Fibroblast of villous mesenchyme (primary cell): ENCODE data around the gene RAD51D. TPM values are rescaled to one million over a fixed set of nuclear protein-coding genes. Genes with fewer than 3 reads are reported as not detected.

Experiments used
- DNase-seq: peaks from one replicate; pipeline ENCODE4 v3.0.0-alpha.2; 2010; ENCODE audit warnings: low read depth
- H3K4me3 ChIP-seq: 2 replicates; pipeline ENCODE4 v1.5.1; 2011; ENCODE audit warnings: low read depth, mild to moderate bottlenecking, low read length
- total RNA-seq: library from RNA; depleted of rRNA; stranded (reverse); fragments of >200 nt; gene quantifications from 2 replicates; pipeline ENCODE4 v1.2.3, GENCODE V29; 2012
- TF ChIP-seq, protein P1 (sequence below): IDR thresholded peaks from 2 replicates; pipeline ENCODE4 v1.5.1; 2012; ENCODE audit warnings: low read depth, mild to moderate bottlenecking, low read length; ENCODE audit not compliant: insufficient read depth

RAD51D gene
- total RNA-seq, 1 donor = 8.6 TPM

DNA sequence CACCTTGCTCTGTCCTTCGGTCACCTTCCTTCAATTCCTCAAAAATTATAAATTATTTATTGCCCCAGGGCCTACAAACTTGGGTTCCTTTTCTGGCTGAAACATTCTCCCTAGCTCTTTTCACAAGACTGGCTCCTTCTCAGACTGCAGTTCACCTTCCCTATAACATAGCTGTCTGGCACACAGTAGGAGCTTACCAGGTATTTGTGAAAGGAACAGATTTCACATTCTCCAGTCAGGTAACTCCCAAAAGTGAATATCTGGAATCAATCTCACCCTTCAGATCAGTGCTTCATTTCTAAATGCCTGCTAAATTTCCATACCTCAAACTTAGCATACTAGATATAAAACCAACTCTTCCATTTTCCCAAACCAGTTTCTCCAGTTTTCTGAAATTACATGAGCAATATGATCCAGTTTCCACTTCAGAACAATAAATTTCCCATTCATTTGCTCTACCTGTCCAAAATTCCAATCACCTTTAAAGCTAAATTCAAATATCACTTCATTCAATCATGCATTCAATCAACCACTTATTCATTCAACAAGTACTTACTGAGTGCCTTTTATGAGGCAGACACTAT, 62.2 kb downstream of the RAD51D start:
- TF ChIP-seq, protein P1, sequence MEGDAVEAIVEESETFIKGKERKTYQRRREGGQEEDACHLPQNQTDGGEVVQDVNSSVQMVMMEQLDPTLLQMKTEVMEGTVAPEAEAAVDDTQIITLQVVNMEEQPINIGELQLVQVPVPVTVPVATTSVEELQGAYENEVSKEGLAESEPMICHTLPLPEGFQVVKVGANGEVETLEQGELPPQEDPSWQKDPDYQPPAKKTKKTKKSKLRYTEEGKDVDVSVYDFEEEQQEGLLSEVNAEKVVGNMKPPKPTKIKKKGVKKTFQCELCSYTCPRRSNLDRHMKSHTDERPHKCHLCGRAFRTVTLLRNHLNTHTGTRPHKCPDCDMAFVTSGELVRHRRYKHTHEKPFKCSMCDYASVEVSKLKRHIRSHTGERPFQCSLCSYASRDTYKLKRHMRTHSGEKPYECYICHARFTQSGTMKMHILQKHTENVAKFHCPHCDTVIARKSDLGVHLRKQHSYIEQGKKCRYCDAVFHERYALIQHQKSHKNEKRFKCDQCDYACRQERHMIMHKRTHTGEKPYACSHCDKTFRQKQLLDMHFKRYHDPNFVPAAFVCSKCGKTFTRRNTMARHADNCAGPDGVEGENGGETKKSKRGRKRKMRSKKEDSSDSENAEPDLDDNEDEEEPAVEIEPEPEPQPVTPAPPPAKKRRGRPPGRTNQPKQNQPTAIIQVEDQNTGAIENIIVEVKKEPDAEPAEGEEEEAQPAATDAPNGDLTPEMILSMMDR = no peak
- no peak for DNase-seq
- H3K4me3 ChIP-seq = no peak overlapping the region

GRCh38 chr17:35056013-35056412, 63.6 kb downstream of the RAD51D start:
- TF ChIP-seq, protein P1 = no peak
- H3K4me3 ChIP-seq = no peak overlapping the region
- DNase-seq = no peak

GRCh38 chr17:35053204-35053603, 66.5 kb downstream of the RAD51D start:
- TF ChIP-seq, protein P1 = no peak
- no peak overlapping the region for H3K4me3 ChIP-seq
- DNase-seq = no peak

GRCh38 chr17:35052780-35053179, 66.9 kb downstream of the RAD51D start:
- DNase-seq = no peak
- TF ChIP-seq, protein P1 = no peak
- H3K4me3 ChIP-seq = no peak overlapping the region

DNA sequence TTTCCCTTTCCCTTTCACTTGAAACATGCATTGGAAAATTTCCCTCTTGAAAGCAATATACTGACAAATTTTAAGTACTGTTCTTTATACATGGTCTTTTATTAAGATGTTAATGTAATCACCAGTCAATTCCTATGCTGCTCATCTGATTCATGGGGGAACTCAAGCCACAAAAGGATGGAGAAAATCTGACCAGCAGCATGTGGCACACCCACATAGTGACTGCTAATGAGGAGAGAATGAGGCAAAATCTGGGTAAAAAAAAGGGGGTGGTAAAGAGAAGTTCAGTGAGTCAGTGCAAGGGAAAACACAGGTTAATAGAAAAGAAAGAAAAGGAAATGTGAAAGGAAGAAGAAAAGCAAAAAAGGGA, 67.4 kb downstream of the RAD51D start:
- TF ChIP-seq, protein P1 = no peak
- no peak for DNase-seq
- no peak overlapping the region for H3K4me3 ChIP-seq

DNA sequence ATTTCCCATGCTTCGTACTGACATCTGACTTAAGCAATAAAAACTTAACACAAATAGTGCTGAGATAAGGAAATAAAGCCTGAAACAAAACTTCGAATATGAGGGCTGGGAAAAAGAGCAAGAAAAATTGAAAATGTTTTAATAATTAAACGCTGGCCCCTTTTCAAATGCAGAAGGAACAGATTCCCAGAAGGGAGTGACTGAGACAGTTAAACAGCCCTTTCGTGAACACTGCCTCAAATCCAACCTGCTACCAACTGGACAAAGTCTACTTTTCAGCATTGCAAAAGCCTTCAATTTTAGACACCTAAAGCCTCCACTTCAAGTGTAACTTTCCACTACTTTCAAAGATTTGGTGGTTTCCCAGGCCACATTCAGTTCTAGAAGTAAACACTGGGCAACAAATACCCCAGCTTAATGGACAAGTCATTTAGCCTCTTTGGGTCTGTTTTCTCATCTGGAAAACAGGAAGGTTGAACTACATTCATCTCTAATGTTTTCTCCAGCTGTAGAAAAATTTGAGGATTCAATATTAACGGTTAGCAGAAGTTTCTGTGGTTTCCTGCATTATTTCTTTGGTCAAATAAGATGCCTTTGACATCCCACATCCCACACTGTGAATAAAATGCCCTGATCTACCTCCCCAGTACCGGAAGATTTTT, 68.0 kb downstream of the RAD51D start:
- H3K4me3 ChIP-seq = peak overlapping the region; percentile 2
- TF ChIP-seq, protein P1 = no peak
- DNase-seq = peak; percentile 67
